ENCODE data around the gene MSRB1. TPM values are rescaled to one million over a fixed set of nuclear protein-coding genes. Genes with fewer than 3 reads are reported as not detected.

The MSRB1 gene
- total RNA-seq, 2 experiments from 2014 or later, result 13.2 to 13.9 TPM

- Mint-ChIP-seq H3K36me3 (ENCODE audit: low read depth) (no peaks in the 10 kb centered on the region), H3K4me3 (no peak overlapping the region), H3K27me3 (ENCODE audit: low read depth) (peaks cover 52% of the 10 kb centered on the region), H3K27ac (no peak overlapping the region), H3K4me1 (ENCODE audit: low read depth) (peaks cover 2% of the 10 kb centered on the region), H3K9me3 (ENCODE audit: insufficient read depth) (no peaks in the 10 kb centered on the region)
- DNase-seq (no peak), ATAC-seq (no peak)
- POLR2A ChIA-PET, result no interaction called here
- CTCF ChIA-PET, result no interaction called here
Measured at GRCh38 chr16:1917665-1918350, 25.2 kb downstream of the MSRB1 start.

GRCh38 chr16:1917056-1917664 is 25.8 kb downstream of the MSRB1 start:
- Mint-ChIP-seq H3K4me3 (no peak overlapping the region), H3K9me3 (ENCODE audit: insufficient read depth) (no peaks in the 10 kb centered on the region), H3K4me1 (ENCODE audit: low read depth) (peaks cover 2% of the 10 kb centered on the region), H3K27me3 (ENCODE audit: low read depth) (peaks cover 47% of the 10 kb centered on the region), H3K36me3 (ENCODE audit: low read depth) (no peaks in the 10 kb centered on the region), H3K27ac (no peak overlapping the region)
- CTCF ChIA-PET, result no interaction called here
- POLR2A ChIA-PET, result no interaction called here
- DNase-seq (no peak), ATAC-seq (no peak)

GRCh38 chr16:1916640-1916990 is 26.4 kb downstream of the MSRB1 start:
- Mint-ChIP-seq H3K27me3 (ENCODE audit: low read depth) (peaks cover 47% of the 10 kb centered on the region), H3K4me1 (ENCODE audit: low read depth) (peaks cover 2% of the 10 kb centered on the region), H3K36me3 (ENCODE audit: low read depth) (no peaks in the 10 kb centered on the region), H3K27ac (no peak overlapping the region), H3K4me3 (no peak overlapping the region), H3K9me3 (ENCODE audit: insufficient read depth) (no peaks in the 10 kb centered on the region)
- ATAC-seq (no peak), DNase-seq (no peak)
- POLR2A ChIA-PET, result interaction anchor here (0.8 kb wide), 1 partner anchor 9 kb away, joined by 3 read pairs; no protein-coding TSS in a partner anchor
- CTCF ChIA-PET, result no interaction called here

GRCh38 chr16:1915732-1916639 is 27.0 kb downstream of the MSRB1 start:
- POLR2A ChIA-PET, result interaction anchor here (0.8 kb wide), 1 partner anchor 9 kb away, joined by 3 read pairs; no protein-coding TSS in a partner anchor
- no peak for DNase-seq
- H3K36me3 Mint-ChIP-seq (ENCODE audit: low read depth), result no peaks in the 10 kb centered on the region
- no peaks in the 10 kb centered on the region for H3K9me3 Mint-ChIP-seq (ENCODE audit: insufficient read depth)
- peaks cover 43% of the 10 kb centered on the region for H3K27me3 Mint-ChIP-seq (ENCODE audit: low read depth)
- no peak for ATAC-seq
- H3K4me3 Mint-ChIP-seq, result no peak overlapping the region
- peaks cover 2% of the 10 kb centered on the region for H3K4me1 Mint-ChIP-seq (ENCODE audit: low read depth)
- H3K27ac Mint-ChIP-seq, result no peak overlapping the region
- CTCF ChIA-PET, result no interaction called here

- no peaks in the 10 kb centered on the region for H3K4me1 Mint-ChIP-seq (ENCODE audit: low read depth)
- ChIA-PET CTCF (no interaction called here), POLR2A (no interaction called here)
- no peak overlapping the region for H3K4me3 Mint-ChIP-seq
- peaks cover 34% of the 10 kb centered on the region for H3K27me3 Mint-ChIP-seq (ENCODE audit: low read depth)
- no peaks in the 10 kb centered on the region for H3K36me3 Mint-ChIP-seq (ENCODE audit: low read depth)
- H3K9me3 Mint-ChIP-seq (ENCODE audit: insufficient read depth), result no peaks in the 10 kb centered on the region
- no peak for DNase-seq
- ATAC-seq, result no peak
- H3K27ac Mint-ChIP-seq, result no peak overlapping the region
Measured at GRCh38 chr16:1914988-1915387, 28.0 kb downstream of the MSRB1 start.

GRCh38 chr16:1914084-1914608 is 28.9 kb downstream of the MSRB1 start:
- H3K27me3 Mint-ChIP-seq (ENCODE audit: low read depth), result peaks cover 31% of the 10 kb centered on the region
- no peaks in the 10 kb centered on the region for H3K9me3 Mint-ChIP-seq (ENCODE audit: insufficient read depth)
- POLR2A ChIA-PET, result no interaction called here
- H3K36me3 Mint-ChIP-seq (ENCODE audit: low read depth), result no peaks in the 10 kb centered on the region
- no peak overlapping the region for H3K4me3 Mint-ChIP-seq
- H3K4me1 Mint-ChIP-seq (ENCODE audit: low read depth), result no peaks in the 10 kb centered on the region
- no peak overlapping the region for H3K27ac Mint-ChIP-seq
- CTCF ChIA-PET, result no interaction called here
- no peak for DNase-seq
- no peak for ATAC-seq

GRCh38 chr16:1913327-1914083 is 29.5 kb downstream of the MSRB1 start:
- Mint-ChIP-seq H3K4me1 (ENCODE audit: low read depth) (no peaks in the 10 kb centered on the region), H3K27ac (no peak overlapping the region), H3K9me3 (ENCODE audit: insufficient read depth) (no peaks in the 10 kb centered on the region), H3K4me3 (no peak overlapping the region), H3K27me3 (ENCODE audit: low read depth) (peaks cover 29% of the 10 kb centered on the region), H3K36me3 (ENCODE audit: low read depth) (no peaks in the 10 kb centered on the region)
- DNase-seq (no peak), ATAC-seq (no peak)
- POLR2A ChIA-PET, result no interaction called here
- CTCF ChIA-PET, result no interaction called here

GRCh38 chr16:1912215-1912543 is 30.8 kb downstream of the MSRB1 start:
- Mint-ChIP-seq H3K4me3 (no peak overlapping the region), H3K36me3 (ENCODE audit: low read depth) (no peaks in the 10 kb centered on the region), H3K27ac (no peak overlapping the region), H3K9me3 (ENCODE audit: insufficient read depth) (no peaks in the 10 kb centered on the region), H3K27me3 (ENCODE audit: low read depth) (peaks cover 26% of the 10 kb centered on the region), H3K4me1 (ENCODE audit: low read depth) (no peaks in the 10 kb centered on the region)
- ChIA-PET CTCF (no interaction called here), POLR2A (no interaction called here)
- ATAC-seq (no peak), DNase-seq (no peak)

- no peaks in the 10 kb centered on the region for H3K4me1 Mint-ChIP-seq (ENCODE audit: low read depth)
- ATAC-seq, result no peak
- POLR2A ChIA-PET, result no interaction called here
- no peak overlapping the region for H3K4me3 Mint-ChIP-seq
- H3K27me3 Mint-ChIP-seq (ENCODE audit: low read depth), result peaks cover 21% of the 10 kb centered on the region
- CTCF ChIA-PET, result no interaction called here
- H3K27ac Mint-ChIP-seq, result no peak overlapping the region
- no peaks in the 10 kb centered on the region for H3K9me3 Mint-ChIP-seq (ENCODE audit: insufficient read depth)
- DNase-seq, result no peak
- no peaks in the 10 kb centered on the region for H3K36me3 Mint-ChIP-seq (ENCODE audit: low read depth)
Measured at GRCh38 chr16:1911467-1912214, 31.4 kb downstream of the MSRB1 start.

- POLR2A ChIA-PET, result no interaction called here
- CTCF ChIA-PET, result no interaction called here
- no peaks in the 10 kb centered on the region for H3K9me3 Mint-ChIP-seq (ENCODE audit: insufficient read depth)
- H3K27me3 Mint-ChIP-seq (ENCODE audit: low read depth), result peaks cover 3% of the 10 kb centered on the region
- H3K4me1 Mint-ChIP-seq (ENCODE audit: low read depth), result no peaks in the 10 kb centered on the region
- no peak overlapping the region for H3K4me3 Mint-ChIP-seq
- ATAC-seq (no peak), DNase-seq (no peak)
- no peaks in the 10 kb centered on the region for H3K36me3 Mint-ChIP-seq (ENCODE audit: low read depth)
- no peak overlapping the region for H3K27ac Mint-ChIP-seq
Measured at GRCh38 chr16:1909561-1910231, 33.3 kb downstream of the MSRB1 start.

GRCh38 chr16:1908983-1909382 is 34.0 kb downstream of the MSRB1 start:
- H3K4me3 Mint-ChIP-seq, result no peak overlapping the region
- no peaks in the 10 kb centered on the region for H3K36me3 Mint-ChIP-seq (ENCODE audit: low read depth)
- no peak for DNase-seq
- no peak overlapping the region for H3K27ac Mint-ChIP-seq
- H3K4me1 Mint-ChIP-seq (ENCODE audit: low read depth), result no peaks in the 10 kb centered on the region
- peaks cover 3% of the 10 kb centered on the region for H3K27me3 Mint-ChIP-seq (ENCODE audit: low read depth)
- H3K9me3 Mint-ChIP-seq (ENCODE audit: insufficient read depth), result no peaks in the 10 kb centered on the region
- ChIA-PET CTCF (no interaction called here), POLR2A (no interaction called here)
- no peak for ATAC-seq
